Measurements from ENCODE around the gene CDC26.

DNA sequence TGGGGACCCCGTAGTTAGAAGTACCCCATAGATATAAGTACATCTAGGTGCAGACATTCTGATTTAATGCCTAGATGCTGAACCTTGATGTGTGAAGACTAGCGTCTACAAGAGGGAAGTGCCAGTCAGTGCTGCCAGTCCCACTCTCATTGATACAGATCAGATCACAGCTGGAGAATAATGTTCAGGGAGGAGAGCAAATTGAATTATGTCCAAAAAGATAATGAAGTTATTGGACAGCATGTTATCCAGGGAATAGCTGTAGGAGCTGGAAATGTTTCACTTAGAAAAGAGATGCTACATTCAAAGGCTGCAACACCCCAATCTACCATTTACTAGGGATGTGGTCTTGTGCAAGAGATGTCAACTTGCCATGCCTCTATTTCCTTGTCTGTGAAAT, 43.7 kb upstream of the CDC26 start:
- TF ChIP-seq EP300 (IDR thresholded peaks at IDR 0.05): no peak
- TF ChIP-seq, protein P1, sequence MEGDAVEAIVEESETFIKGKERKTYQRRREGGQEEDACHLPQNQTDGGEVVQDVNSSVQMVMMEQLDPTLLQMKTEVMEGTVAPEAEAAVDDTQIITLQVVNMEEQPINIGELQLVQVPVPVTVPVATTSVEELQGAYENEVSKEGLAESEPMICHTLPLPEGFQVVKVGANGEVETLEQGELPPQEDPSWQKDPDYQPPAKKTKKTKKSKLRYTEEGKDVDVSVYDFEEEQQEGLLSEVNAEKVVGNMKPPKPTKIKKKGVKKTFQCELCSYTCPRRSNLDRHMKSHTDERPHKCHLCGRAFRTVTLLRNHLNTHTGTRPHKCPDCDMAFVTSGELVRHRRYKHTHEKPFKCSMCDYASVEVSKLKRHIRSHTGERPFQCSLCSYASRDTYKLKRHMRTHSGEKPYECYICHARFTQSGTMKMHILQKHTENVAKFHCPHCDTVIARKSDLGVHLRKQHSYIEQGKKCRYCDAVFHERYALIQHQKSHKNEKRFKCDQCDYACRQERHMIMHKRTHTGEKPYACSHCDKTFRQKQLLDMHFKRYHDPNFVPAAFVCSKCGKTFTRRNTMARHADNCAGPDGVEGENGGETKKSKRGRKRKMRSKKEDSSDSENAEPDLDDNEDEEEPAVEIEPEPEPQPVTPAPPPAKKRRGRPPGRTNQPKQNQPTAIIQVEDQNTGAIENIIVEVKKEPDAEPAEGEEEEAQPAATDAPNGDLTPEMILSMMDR (IDR thresholded peaks at IDR 0.05): no peak
- TF ChIP-seq POLR2A (IDR thresholded peaks at IDR 0.05): no peak
- TF ChIP-seq POLR2AphosphoS5 (IDR thresholded peaks at IDR 0.05): no peak
